HL-60/S4 treated with phorbol 12-myristate 13-acetate at 8.2 ng/mL for 4 days and 3 days (cell line): ENCODE data around the gene CAMSAP1.

Experiments used
- in situ Hi-C: fragments of 300-500 bp; cut with MboI; formaldehyde crosslinking; loops from 2 replicates; pipeline ENCODE4 v1.15.0; 2022; ENCODE audit warnings: low sequenced_read_pairs

The CAMSAP1 gene

GRCh38 chr9:135884328-135885035, 22.9 kb downstream of the CAMSAP1 start:
- in situ Hi-C loops = no loop called here

- in situ Hi-C loops = no loop called here
These were observed 23.8 kb downstream of the CAMSAP1 start for GRCh38 chr9:135883410-135884089.

- in situ Hi-C loops = no loop called here
These were observed 25.3 kb downstream of the CAMSAP1 start for GRCh38 chr9:135882011-135882410.

- in situ Hi-C loops = no loop called here
These were observed 26.9 kb downstream of the CAMSAP1 start for GRCh38 chr9:135880438-135880837.

GRCh38 chr9:135879619-135880018, 27.7 kb downstream of the CAMSAP1 start:
- in situ Hi-C loops = no loop called here

GRCh38 chr9:135879237-135879601, 28.1 kb downstream of the CAMSAP1 start:
- in situ Hi-C loops = no loop called here

- in situ Hi-C loops = no loop called here
These were observed 28.7 kb downstream of the CAMSAP1 start for GRCh38 chr9:135878528-135879236.

GRCh38 chr9:135877791-135878527, 29.4 kb downstream of the CAMSAP1 start:
- in situ Hi-C loops = no loop called here

GRCh38 chr9:135876936-135877335, 30.4 kb downstream of the CAMSAP1 start:
- in situ Hi-C loops = no loop called here

GRCh38 chr9:135874859-135875258, 32.5 kb downstream of the CAMSAP1 start:
- in situ Hi-C loops = no loop called here

GRCh38 chr9:135869909-135870308, 37.4 kb downstream of the CAMSAP1 start:
- in situ Hi-C loops = no loop called here

GRCh38 chr9:135865531-135865930, 41.8 kb downstream of the CAMSAP1 start:
- in situ Hi-C loops = no loop called here

- in situ Hi-C loops = no loop called here
These were observed 42.8 kb downstream of the CAMSAP1 start for GRCh38 chr9:135864447-135865049.

- in situ Hi-C loops = no loop called here
These were observed 44.5 kb downstream of the CAMSAP1 start for GRCh38 chr9:135862809-135863208.

GRCh38 chr9:135858491-135859185, 48.7 kb downstream of the CAMSAP1 start:
- in situ Hi-C loops = no loop called here

GRCh38 chr9:135857843-135858242, 49.5 kb downstream of the CAMSAP1 start:
- in situ Hi-C loops = no loop called here

- in situ Hi-C loops = no loop called here
These were observed 50.0 kb downstream of the CAMSAP1 start for GRCh38 chr9:135857371-135857786.

- in situ Hi-C loops = no loop called here
These were observed 55.6 kb downstream of the CAMSAP1 start for GRCh38 chr9:135851748-135852147.

GRCh38 chr9:135850737-135851136, 56.6 kb downstream of the CAMSAP1 start:
- in situ Hi-C loops = no loop called here

- in situ Hi-C loops = no loop called here
These were observed 58.2 kb downstream of the CAMSAP1 start for GRCh38 chr9:135849181-135849580.
